OCI-LY3 (cell line): ENCODE results near the gene TOLLIP.

ENCODE experiments used
- H2AFZ ChIP-seq: fragments of 200-600, 300-600 bp; shearing (Covaris generic); 2 replicates; pipeline ENCODE4 v1.6.0; 2014; ENCODE audit warnings: antibody characterized with exemption, low read depth, low read length
- H3K27ac ChIP-seq: fragments of 200-600, 300-600 bp; sonication (generic); 2 replicates; pipeline ENCODE4 v1.5.1; 2014; ENCODE audit warnings: mild to moderate bottlenecking, low read length, moderate library complexity, mixed read lengths
- H3K27me3 ChIP-seq: fragments of 200-600, 300-600 bp; sonication (generic); 2 replicates; pipeline ENCODE4 v1.6.1; 2014; ENCODE audit warnings: low read depth, low read length, mixed read lengths
- H3K36me3 ChIP-seq: fragments of 200-600, 300-600 bp; sonication (generic); replicated peaks from 2 replicates; pipeline ENCODE3; 2014; ENCODE audit warnings: low read depth, low read length, mixed read lengths
- H3K4me1 ChIP-seq: fragments of 300-600, 200-600 bp; sonication (generic); 2 replicates; pipeline ENCODE4 v1.6.1; 2014; ENCODE audit warnings: low read length, mixed read lengths
- H3K4me2 ChIP-seq: fragments of 200-600, 300-600 bp; sonication (generic); 2 replicates; pipeline ENCODE4 v1.6.1; 2014; ENCODE audit warnings: low read length, mixed read lengths
- H3K4me3 ChIP-seq: fragments of 300-600, 200-600 bp; sonication (generic); 2 replicates; pipeline ENCODE4 v1.5.1; 2014; ENCODE audit warnings: antibody characterized with exemption, mild to moderate bottlenecking, low read length, moderate library complexity
- H3K79me2 ChIP-seq: fragments of 300-600, 200-600 bp; shearing (Covaris generic); 2 replicates; pipeline ENCODE4 v1.6.1; 2014; ENCODE audit warnings: mild to moderate bottlenecking, low read length, mixed read lengths
- H3K9ac ChIP-seq: fragments of 300-600, 200-600 bp; shearing (Covaris generic); 2 replicates; pipeline ENCODE4 v1.6.0; 2014; ENCODE audit warnings: mild to moderate bottlenecking, low read length, moderate library complexity
- H3K9me3 ChIP-seq: fragments of 200-600, 300-600 bp; shearing (Covaris generic); 2 replicates; pipeline ENCODE4 v1.6.1; 2014; ENCODE audit warnings: low read length, mixed read lengths; ENCODE audit not compliant: insufficient read depth
- H4K20me1 ChIP-seq: fragments of 200-600, 300-600 bp; sonication (generic); 2 replicates; pipeline ENCODE4 v1.6.1; 2016; ENCODE audit warnings: low read length, mixed read lengths; ENCODE audit not compliant: insufficient read depth
- CTCF ChIP-seq: fragments of 200-600, 300-600 bp; sonication (generic); IDR thresholded peaks from 2 replicates; pipeline ENCODE4 v1.5.1; 2014; ENCODE audit warnings: antibody characterized with exemption, low read length, low read depth
- EZH2phosphoT487 ChIP-seq: fragments of 200-600 bp; shearing (Covaris generic); IDR thresholded peaks from 2 replicates; pipeline ENCODE4 v1.6.1; 2018; ENCODE audit warnings: antibody characterized with exemption, mixed run types, low read depth

The TOLLIP gene

GRCh38 chr11:1336836-1337646, 27.6 kb upstream of the TOLLIP start:
- Histone ChIP-seq H4K20me1 (no peaks in the 10 kb centered on the region), H3K4me1 (no peaks in the 10 kb centered on the region), H3K9ac (no peak overlapping the region), H3K9me3 (no peaks in the 10 kb centered on the region), H3K4me2 (no peak overlapping the region), H3K36me3 (no peaks in the 10 kb centered on the region), H2AFZ (no peak overlapping the region), H3K79me2 (no peaks in the 10 kb centered on the region), H3K27ac (no peak overlapping the region), H3K4me3 (no peak overlapping the region), H3K27me3 (no peaks in the 10 kb centered on the region)
- TF ChIP-seq CTCF (no peak), EZH2phosphoT487 (no peak)

- Histone ChIP-seq H3K4me1 (no peaks in the 10 kb centered on the region), H3K27me3 (no peaks in the 10 kb centered on the region), H3K4me2 (no peak overlapping the region), H4K20me1 (no peaks in the 10 kb centered on the region), H3K4me3 (no peak overlapping the region), H2AFZ (no peak overlapping the region), H3K27ac (no peak overlapping the region), H3K36me3 (no peaks in the 10 kb centered on the region), H3K9me3 (no peaks in the 10 kb centered on the region), H3K79me2 (no peaks in the 10 kb centered on the region), H3K9ac (no peak overlapping the region)
- no peak for TF ChIP-seq EZH2phosphoT487
- no peak for TF ChIP-seq CTCF
Measured at GRCh38 chr11:1335811-1336761, 26.7 kb upstream of the TOLLIP start.

GRCh38 chr11:1335264-1335810, 25.9 kb upstream of the TOLLIP start:
- H3K27ac ChIP-seq: no peak overlapping the region
- no peaks in the 10 kb centered on the region for H3K9me3 ChIP-seq
- H3K27me3 ChIP-seq: no peaks in the 10 kb centered on the region
- no peak for TF ChIP-seq CTCF
- H2AFZ ChIP-seq: no peak overlapping the region
- H3K4me1 ChIP-seq: no peaks in the 10 kb centered on the region
- no peaks in the 10 kb centered on the region for H3K36me3 ChIP-seq
- no peaks in the 10 kb centered on the region for H4K20me1 ChIP-seq
- H3K4me2 ChIP-seq: no peak overlapping the region
- H3K79me2 ChIP-seq: no peaks in the 10 kb centered on the region
- no peak overlapping the region for H3K4me3 ChIP-seq
- H3K9ac ChIP-seq: no peak overlapping the region

GRCh38 chr11:1333860-1334259, 24.4 kb upstream of the TOLLIP start:
- no peak overlapping the region for H3K4me2 ChIP-seq
- H3K27ac ChIP-seq: no peak overlapping the region
- H3K4me3 ChIP-seq: no peak overlapping the region
- no peak overlapping the region for H3K9ac ChIP-seq
- H3K4me1 ChIP-seq: no peaks in the 10 kb centered on the region
- H4K20me1 ChIP-seq: no peaks in the 10 kb centered on the region
- TF ChIP-seq EZH2phosphoT487 (no peak), CTCF (no peak)
- no peak overlapping the region for H2AFZ ChIP-seq
- H3K9me3 ChIP-seq: no peaks in the 10 kb centered on the region
- no peaks in the 10 kb centered on the region for H3K36me3 ChIP-seq
- no peaks in the 10 kb centered on the region for H3K79me2 ChIP-seq
- H3K27me3 ChIP-seq: no peaks in the 10 kb centered on the region
